ENCODE results near the gene SRP54. TPM values are rescaled to one million over a fixed set of nuclear protein-coding genes. Genes with fewer than 3 reads are reported as not detected.

The SRP54 gene
- total RNA-seq, 1 experiment from 2014 or later, result 84.5 TPM

- Mint-ChIP-seq H3K4me3 (ENCODE audit: unreplicated experiment) (no peak overlapping the region), H3K9me3 (ENCODE audit: unreplicated experiment) (no peaks in the 10 kb centered on the region), H3K27me3 (ENCODE audit: insufficient read depth, unreplicated experiment) (no peaks in the 10 kb centered on the region), H3K4me1 (ENCODE audit: low read depth, unreplicated experiment) (no peaks in the 10 kb centered on the region), H3K36me3 (ENCODE audit: insufficient read depth, unreplicated experiment) (peaks cover 15% of the 10 kb centered on the region), H3K27ac (ENCODE audit: unreplicated experiment) (no peak overlapping the region)
- ChIA-PET POLR2A (interaction anchor here (0.5 to 3.9 kb wide), 12 partner anchors 24 to 843 kb away, joined by 3 to 35 read pairs (median 4); partner anchors contain the start of genes BAZ1A, BRMS1L, CFL2 and FAM177A1), CTCF (interaction anchor here (1.0 to 1.2 kb wide), 2 partner anchors 108 to 232 kb away, joined by 3 to 4 read pairs; partner anchors contain the start of gene BAZ1A)
- Histone ChIP-seq H3K27me3 (replicated peaks; ENCODE audit: control insufficient read depth, insufficient read depth, low read length) (no peaks in the 10 kb centered on the region), H3K36me3 (ENCODE audit: control insufficient read depth, insufficient read depth, low read length) (no peaks in the 10 kb centered on the region; the same call in 1 of the 2 replicates), H3K4me3 (ENCODE audit: low read depth, low read length) (peak overlapping the region; percentile 58), H3K4me1 (no peaks in the 10 kb centered on the region; the same call in 1 of the 2 replicates), H3K9me3 (no peaks in the 10 kb centered on the region)
- TSS peak; percentile 55 for BruUV-seq (replicated peaks)
- intact Hi-C loops (cut with micrococcal nuclease; ENCODE audit: unreplicated experiment), result no loop called here
- DNase-seq, result no peak
- no peak for TF ChIP-seq CTCF (IDR thresholded peaks at IDR 0.05; ENCODE audit: insufficient read depth in 1 of 2, low read depth in 1 of 2, low read length in 1 of 2, severe bottlenecking in 1 of 2, unreplicated experiment in 1 of 2)
Observed at GRCh38 chr14:34983148-34983760, 462 bp downstream of the SRP54 start.

GRCh38 chr14:34983786-34984185 lies 994 bp downstream of the SRP54 start:
- intact Hi-C loops (cut with micrococcal nuclease; ENCODE audit: unreplicated experiment), result no loop called here
- Mint-ChIP-seq H3K27ac (ENCODE audit: unreplicated experiment) (no peak overlapping the region), H3K4me1 (ENCODE audit: low read depth, unreplicated experiment) (no peaks in the 10 kb centered on the region), H3K4me3 (ENCODE audit: unreplicated experiment) (no peak overlapping the region), H3K36me3 (ENCODE audit: insufficient read depth, unreplicated experiment) (peaks cover 15% of the 10 kb centered on the region), H3K27me3 (ENCODE audit: insufficient read depth, unreplicated experiment) (no peaks in the 10 kb centered on the region), H3K9me3 (ENCODE audit: unreplicated experiment) (no peaks in the 10 kb centered on the region)
- Histone ChIP-seq H3K27me3 (replicated peaks; ENCODE audit: control insufficient read depth, insufficient read depth, low read length) (no peaks in the 10 kb centered on the region), H3K4me1 (no peaks in the 10 kb centered on the region; the same call in 1 of the 2 replicates), H3K4me3 (ENCODE audit: low read depth, low read length) (peak overlapping the region; percentile 58), H3K9me3 (no peaks in the 10 kb centered on the region), H3K36me3 (ENCODE audit: control insufficient read depth, insufficient read depth, low read length) (no peaks in the 10 kb centered on the region; the same call in 1 of the 2 replicates)
- ChIA-PET POLR2A (interaction anchor here (1.8 to 3.9 kb wide), 2 partner anchors 62 to 109 kb away, joined by 8 to 35 read pairs; partner anchors contain the start of genes BAZ1A and FAM177A1), CTCF (no interaction called here)
- no peak for TF ChIP-seq CTCF (IDR thresholded peaks at IDR 0.05; ENCODE audit: insufficient read depth in 1 of 2, low read depth in 1 of 2, low read length in 1 of 2, severe bottlenecking in 1 of 2, unreplicated experiment in 1 of 2)
- BruUV-seq (replicated peaks), result no TSS peak
- no peak for DNase-seq

- CTCF ChIA-PET, result no interaction called here
- Mint-ChIP-seq H3K9me3 (ENCODE audit: unreplicated experiment) (no peaks in the 10 kb centered on the region), H3K4me3 (ENCODE audit: unreplicated experiment) (no peak overlapping the region), H3K27ac (ENCODE audit: unreplicated experiment) (no peak overlapping the region), H3K4me1 (ENCODE audit: low read depth, unreplicated experiment) (no peaks in the 10 kb centered on the region), H3K27me3 (ENCODE audit: insufficient read depth, unreplicated experiment) (no peaks in the 10 kb centered on the region), H3K36me3 (ENCODE audit: insufficient read depth, unreplicated experiment) (peaks cover 10% of the 10 kb centered on the region)
- DNase-seq, result no peak
- H3K9me3 ChIP-seq, result no peaks in the 10 kb centered on the region
- POLR2A ChIA-PET, result no interaction called here
- BruUV-seq (replicated peaks), result no TSS peak
- no peak overlapping the region for H3K4me3 ChIP-seq (ENCODE audit: low read depth, low read length)
- no peaks in the 10 kb centered on the region; the same call in 1 of the 2 replicates for H3K36me3 ChIP-seq (ENCODE audit: control insufficient read depth, insufficient read depth, low read length)
- H3K4me1 ChIP-seq, result no peaks in the 10 kb centered on the region; the same call in 1 of the 2 replicates
- no peaks in the 10 kb centered on the region for H3K27me3 ChIP-seq (replicated peaks; ENCODE audit: control insufficient read depth, insufficient read depth, low read length)
- intact Hi-C loops (cut with micrococcal nuclease; ENCODE audit: unreplicated experiment), result no loop called here
- TF ChIP-seq CTCF (IDR thresholded peaks at IDR 0.05; ENCODE audit: insufficient read depth in 1 of 2, low read depth in 1 of 2, low read length in 1 of 2, severe bottlenecking in 1 of 2, unreplicated experiment in 1 of 2), result no peak
Observed at GRCh38 chr14:34985740-34986139, 2.9 kb downstream of the SRP54 start.

All from Caco-2 (cell line).